Esophagus squamous epithelium (tissue), 4 donors: Measurements from ENCODE around the gene MTF2.

Source experiments
- POLR2A ChIP-seq, 4 donors: fragments of 450-650 bp; IDR thresholded peaks; one replicate each; pipeline ENCODE4 v1.6.1; 2017; ENCODE audit warnings: antibody characterized with exemption in 4 of 4, mild to moderate bottlenecking in 4 of 4, moderate library complexity in 3 of 4
- TF ChIP-seq, protein P1 (sequence below), 6 experiments: fragments of 450-650 bp in 4 of 6; fragments of 200-600 bp in 2 of 6; sonication (generic) in 2 of 6; IDR thresholded peaks; one replicate each; pipeline ENCODE4 v1.5.1; 2016 to 2019; ENCODE audit warnings: antibody characterized with exemption in 6 of 6, mild to moderate bottlenecking in 4 of 6, moderate library complexity in 4 of 6

DNA sequence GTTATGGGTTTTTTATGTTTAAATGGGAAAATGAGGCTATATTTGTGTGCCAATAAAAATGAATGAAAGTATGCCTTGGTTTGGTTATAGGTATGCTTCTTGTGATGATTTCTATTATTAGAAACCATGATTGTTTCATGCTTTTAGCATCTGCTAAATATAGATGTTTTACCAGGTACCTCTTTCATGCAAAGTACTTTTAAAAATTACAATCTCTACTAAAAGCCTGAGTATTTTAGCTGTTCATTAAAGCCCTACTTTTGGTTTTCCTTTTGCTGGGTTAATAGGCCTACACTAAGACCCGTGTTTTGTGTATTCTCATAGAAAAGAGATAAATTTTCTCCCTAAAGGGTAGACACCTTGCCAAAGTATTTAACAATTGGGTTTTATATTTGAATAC, 32.0 kb downstream of the MTF2 start:
- TF ChIP-seq, protein P1, sequence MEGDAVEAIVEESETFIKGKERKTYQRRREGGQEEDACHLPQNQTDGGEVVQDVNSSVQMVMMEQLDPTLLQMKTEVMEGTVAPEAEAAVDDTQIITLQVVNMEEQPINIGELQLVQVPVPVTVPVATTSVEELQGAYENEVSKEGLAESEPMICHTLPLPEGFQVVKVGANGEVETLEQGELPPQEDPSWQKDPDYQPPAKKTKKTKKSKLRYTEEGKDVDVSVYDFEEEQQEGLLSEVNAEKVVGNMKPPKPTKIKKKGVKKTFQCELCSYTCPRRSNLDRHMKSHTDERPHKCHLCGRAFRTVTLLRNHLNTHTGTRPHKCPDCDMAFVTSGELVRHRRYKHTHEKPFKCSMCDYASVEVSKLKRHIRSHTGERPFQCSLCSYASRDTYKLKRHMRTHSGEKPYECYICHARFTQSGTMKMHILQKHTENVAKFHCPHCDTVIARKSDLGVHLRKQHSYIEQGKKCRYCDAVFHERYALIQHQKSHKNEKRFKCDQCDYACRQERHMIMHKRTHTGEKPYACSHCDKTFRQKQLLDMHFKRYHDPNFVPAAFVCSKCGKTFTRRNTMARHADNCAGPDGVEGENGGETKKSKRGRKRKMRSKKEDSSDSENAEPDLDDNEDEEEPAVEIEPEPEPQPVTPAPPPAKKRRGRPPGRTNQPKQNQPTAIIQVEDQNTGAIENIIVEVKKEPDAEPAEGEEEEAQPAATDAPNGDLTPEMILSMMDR (IDR thresholded peaks at IDR 0.05) = no peak
- TF ChIP-seq POLR2A (IDR thresholded peaks at IDR 0.05) = no peak
